NT2/D1 (cell line): ENCODE measurements around the gene WFDC2.

Experiments
- YY1 ChIP-seq: IDR thresholded peaks from 2 replicates; pipeline ENCODE4 v1.6.1; 2011; ENCODE audit not compliant: insufficient read length, insufficient read depth
- ZNF274 ChIP-seq: IDR thresholded peaks from 2 replicates; pipeline ENCODE4 v1.6.1; 2011; ENCODE audit warnings: mild to moderate bottlenecking, low read depth, low read length

- TF ChIP-seq ZNF274 (no peak), YY1 (no peak)
Measured at GRCh38 chr20:45479822-45480221, 10.3 kb downstream of the WFDC2 start.
